Retinal pigment epithelial cell (primary cell): Measurements from ENCODE around the gene CAV2.

Source experiments
- DNase-seq: peaks from one replicate; pipeline ENCODE4 v3.0.0-alpha.2; 2010; ENCODE audit warnings: low read depth
- H3K4me3 ChIP-seq: 2 replicates; pipeline ENCODE4 v1.5.1; 2011; ENCODE audit warnings: mild to moderate bottlenecking, low read length, control low read depth, moderate library complexity
- TF ChIP-seq, protein P1 (sequence below): conservative IDR thresholded peaks from 2 replicates; pipeline ENCODE4 v1.5.1; 2011; ENCODE audit warnings: low read depth, low read length, control low read depth, inconsistent platforms

CAV2 gene

GRCh38 chr7:116461500-116461899, 38.0 kb upstream of the CAV2 start:
- DNase-seq = no peak
- no peak overlapping the region for H3K4me3 ChIP-seq
- TF ChIP-seq, protein P1, sequence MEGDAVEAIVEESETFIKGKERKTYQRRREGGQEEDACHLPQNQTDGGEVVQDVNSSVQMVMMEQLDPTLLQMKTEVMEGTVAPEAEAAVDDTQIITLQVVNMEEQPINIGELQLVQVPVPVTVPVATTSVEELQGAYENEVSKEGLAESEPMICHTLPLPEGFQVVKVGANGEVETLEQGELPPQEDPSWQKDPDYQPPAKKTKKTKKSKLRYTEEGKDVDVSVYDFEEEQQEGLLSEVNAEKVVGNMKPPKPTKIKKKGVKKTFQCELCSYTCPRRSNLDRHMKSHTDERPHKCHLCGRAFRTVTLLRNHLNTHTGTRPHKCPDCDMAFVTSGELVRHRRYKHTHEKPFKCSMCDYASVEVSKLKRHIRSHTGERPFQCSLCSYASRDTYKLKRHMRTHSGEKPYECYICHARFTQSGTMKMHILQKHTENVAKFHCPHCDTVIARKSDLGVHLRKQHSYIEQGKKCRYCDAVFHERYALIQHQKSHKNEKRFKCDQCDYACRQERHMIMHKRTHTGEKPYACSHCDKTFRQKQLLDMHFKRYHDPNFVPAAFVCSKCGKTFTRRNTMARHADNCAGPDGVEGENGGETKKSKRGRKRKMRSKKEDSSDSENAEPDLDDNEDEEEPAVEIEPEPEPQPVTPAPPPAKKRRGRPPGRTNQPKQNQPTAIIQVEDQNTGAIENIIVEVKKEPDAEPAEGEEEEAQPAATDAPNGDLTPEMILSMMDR = no peak

- no peak overlapping the region for H3K4me3 ChIP-seq
- no peak for DNase-seq
Observed at GRCh38 chr7:116463956-116464355, 35.6 kb upstream of the CAV2 start.

DNA sequence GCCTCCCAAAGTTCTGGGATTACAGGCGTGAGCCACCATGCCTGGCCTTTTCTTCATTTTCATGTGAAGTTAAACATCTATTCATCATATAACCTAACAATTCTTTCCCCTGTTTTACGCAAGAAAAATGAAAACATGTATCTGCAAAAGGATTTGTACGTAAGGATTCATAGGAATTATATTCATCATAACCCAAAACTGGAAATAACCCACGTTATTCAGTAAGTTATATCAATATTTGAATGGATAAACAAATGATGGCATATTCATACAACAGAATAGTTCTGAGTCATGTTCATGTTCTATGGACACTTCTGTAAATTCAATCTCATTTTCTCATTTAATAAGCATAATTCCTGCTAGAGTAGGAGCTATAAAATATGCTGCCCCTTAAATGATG, 35.2 kb upstream of the CAV2 start:
- no peak for DNase-seq
- H3K4me3 ChIP-seq = no peak overlapping the region
- TF ChIP-seq, protein P1 = no peak

More at GRCh38 chr7:116463956-116464355, 35.6 kb upstream of the CAV2 start:
- TF ChIP-seq, protein P1 = no peak

DNA sequence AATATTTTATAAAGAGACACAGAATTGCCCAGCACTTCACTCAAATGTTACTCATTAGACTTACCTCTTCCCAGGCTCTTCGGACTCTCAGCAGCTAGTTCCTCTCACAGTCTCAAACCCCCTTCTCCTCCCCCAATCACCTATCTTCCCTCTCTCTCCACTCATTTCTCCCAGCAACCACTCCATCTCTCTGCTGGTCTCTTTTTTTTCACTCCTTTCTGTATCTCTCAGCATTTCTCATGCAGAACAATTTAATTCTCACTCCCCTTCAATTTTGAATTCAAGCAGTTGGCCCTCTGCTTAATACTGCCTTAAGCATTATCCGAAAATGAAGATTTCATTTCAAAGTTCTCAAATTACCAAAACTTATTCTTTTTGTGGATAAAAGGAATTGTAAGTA, 34.4 kb upstream of the CAV2 start:
- no peak overlapping the region for H3K4me3 ChIP-seq
- no peak for DNase-seq
- TF ChIP-seq, protein P1 = no peak

DNA sequence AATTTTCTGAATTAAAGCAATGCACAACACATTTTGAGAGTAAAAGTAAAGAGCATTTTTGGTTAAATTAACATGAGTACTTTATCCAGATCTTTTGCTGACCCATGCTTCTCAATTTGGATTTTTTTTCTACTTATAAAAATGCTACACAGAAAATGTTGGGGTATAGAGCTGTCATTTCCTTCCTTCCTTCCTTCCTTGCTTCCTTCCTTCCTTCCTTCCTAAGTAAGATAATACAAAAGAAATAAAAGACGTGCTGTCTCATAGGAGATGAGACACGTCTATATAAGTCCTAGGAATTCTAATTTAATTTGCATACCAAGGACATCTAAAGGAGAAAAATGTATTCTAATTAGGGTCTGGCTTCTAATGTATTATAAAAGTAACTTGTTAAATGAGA, 31.0 kb upstream of the CAV2 start:
- DNase-seq = no peak
- TF ChIP-seq, protein P1 = no peak
- H3K4me3 ChIP-seq = no peak overlapping the region

DNA sequence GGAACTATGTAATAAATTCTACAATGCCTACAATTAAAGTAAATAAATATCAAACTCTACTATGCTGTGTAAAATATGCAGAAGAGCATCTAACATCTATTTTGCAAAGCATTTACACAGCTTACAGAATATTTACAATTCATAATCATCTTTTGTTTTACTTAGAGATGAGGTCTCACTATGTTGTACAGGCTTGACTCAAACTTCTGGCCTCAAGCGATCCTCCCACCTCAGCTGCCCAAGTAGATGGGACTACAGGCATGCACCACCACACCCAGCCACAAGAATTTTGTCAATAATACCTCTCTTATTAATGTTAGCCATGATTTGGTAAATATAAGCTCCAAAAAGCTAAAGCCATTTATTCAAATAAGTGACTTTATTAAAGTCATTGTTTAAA, 21.9 kb upstream of the CAV2 start:
- DNase-seq = no peak
- TF ChIP-seq, protein P1 = no peak
- no peak overlapping the region for H3K4me3 ChIP-seq

GRCh38 chr7:116478834-116479233, 20.7 kb upstream of the CAV2 start:
- TF ChIP-seq, protein P1 = no peak
- no peak for DNase-seq
- no peak overlapping the region for H3K4me3 ChIP-seq
